Spleen (tissue), 11 donors: ENCODE measurements around the gene NTRK2. TPM values are rescaled to one million over a fixed set of nuclear protein-coding genes. Genes with fewer than 3 reads are reported as not detected.

Experiments used
- DNase-seq: peaks from one replicate; pipeline ENCODE4 v3.0.0-alpha.2; 2020
- H3K27ac ChIP-seq, 8 donors: fragments of 200-600 bp; sonication (generic) in 7 of 8; 1 replicate in 4 of 8; 2 replicates in 4 of 8; pipeline versions ENCODE4 v1.5.0 to v1.8.0; 2016 to 2021; ENCODE audit warnings: inconsistent platforms in 4 of 8, mild to moderate bottlenecking in 4 of 8, moderate library complexity in 1 of 8
- H3K27me3 ChIP-seq, 7 donors: fragments of 200-600 bp; sonication (generic) in 6 of 7; replicated peaks in 1 of 7; 1 replicate in 4 of 7; 2 replicates in 3 of 7; pipeline versions ENCODE4 v1.5.0 to v1.8.0; 2016 to 2021; ENCODE audit warnings: inconsistent platforms in 3 of 7, mild to moderate bottlenecking in 1 of 7
- H3K36me3 ChIP-seq, 6 donors: fragments of 200-600 bp; sonication (generic) in 5 of 6; 1 replicate in 4 of 6; 2 replicates in 2 of 6; pipeline versions ENCODE4 v1.5.0 to v1.8.0; 2016 to 2021; ENCODE audit warnings: inconsistent platforms in 2 of 6
- H3K4me1 ChIP-seq, 6 donors: fragments of 200-600 bp; sonication (generic) in 5 of 6; 1 replicate in 3 of 6; 2 replicates in 3 of 6; pipeline versions ENCODE4 v1.5.0 to v1.8.0; 2016 to 2021; ENCODE audit warnings: inconsistent platforms in 3 of 6
- H3K4me3 ChIP-seq, 8 donors: fragments of 200-600 bp; sonication (generic) in 7 of 8; 1 replicate in 4 of 8; 2 replicates in 4 of 8; pipeline versions ENCODE4 v1.5.0 to v1.8.0; 2016 to 2021; ENCODE audit warnings: inconsistent platforms in 4 of 8, mild to moderate bottlenecking in 4 of 8, moderate library complexity in 2 of 8
- H3K9me3 ChIP-seq, 8 donors: fragments of 200-600 bp; sonication (generic) in 7 of 8; 1 replicate in 4 of 8; 2 replicates in 4 of 8; pipeline versions ENCODE4 v1.5.0 to v1.8.0; 2016 to 2021; ENCODE audit warnings: inconsistent platforms in 4 of 8
- POLR2A ChIP-seq, 3 donors: fragments of 450-650 bp; IDR thresholded peaks; one replicate each; pipeline ENCODE4 v1.5.1; 2017; ENCODE audit warnings: antibody characterized with exemption in 3 of 3, mild to moderate bottlenecking in 1 of 3
- POLR2AphosphoS5 ChIP-seq, 3 donors: sonication (generic); formaldehyde crosslinking; IDR thresholded peaks; one replicate each; pipeline ENCODE4 v1.5.1; 2017; ENCODE audit warnings: antibody characterized with exemption in 3 of 3
- WGBS, 5 donors: extraction: QIAGEN DNeasy Blood & Tissue Kit in 3 of 5; methylation state at CpG; one replicate each; pipeline versions ENCODE4 v1.1.5 to v1.1.7; 2013 to 2018; 5-methylcytosine and 5-hydroxymethylcytosine counted together
- intact Hi-C: fragments of 100-400 bp; cut with DNase I; formaldehyde crosslinking; loops from one replicate; pipeline ENCODE4 v1.15.0; 2023; ENCODE audit warnings: low total_unique reads
- polyA plus RNA-seq, 3 donors: library from polyadenylated mRNA; stranded (reverse); fragments of 200-250 nt; gene quantifications; one replicate each; pipeline ENCODE4 v1.2.1, GENCODE V29; 2013
- total RNA-seq, 7 donors: library from RNA; depleted of rRNA in 3 of 7; stranded (reverse); fragments of >200 nt in 3 of 7; fragmentation: NEBNext Ultra II Directional in 4 of 7; extraction: Animal tissue kit (Norgen Biotek cat#: 25700) in 4 of 7; gene quantifications; one replicate each; pipeline versions ENCODE4 v1.1.0 to v1.2.1, GENCODE V29; 2016 to 2021
- TF ChIP-seq, protein P1 (sequence below), 11 experiments: fragments of 200-600 bp in 7 of 11; fragments of 450-650 bp in 4 of 11; sonication (generic) in 4 of 11; IDR thresholded peaks in 8 of 11; conservative IDR thresholded peaks in 3 of 11; 1 replicate in 7 of 11; 2 replicates in 4 of 11; pipeline versions ENCODE4 v1.4.0 to v1.8.0; 2016 to 2021; ENCODE audit warnings: antibody characterized with exemption in 11 of 11, inconsistent platforms in 4 of 11, mild to moderate bottlenecking in 1 of 11
- donor health status: healthy with polysubstance abuse.
- donor health status: DM: no; HTN: no; CAD: no; lungs with moderate emphysema.
- donor health status: DM: no; HTN: no; CAD: no.
- donor health status: Bipolar disorder and iron deficiency.
- donor health status: healthy.
- donor health status: DM: no; HTN: no; CAD: no.
- donor health status: DM: yes; HTN: yes; CAD: no.

The NTRK2 gene
- total and polyA plus RNA-seq, 10 donors, result 0.63 to 22.7 (median 8.9) TPM

- no peak overlapping the region for H3K4me3 ChIP-seq
- intact Hi-C loops, result no loop called here
- no peaks in the 10 kb centered on the region for H3K9me3 ChIP-seq
- no peak for TF ChIP-seq POLR2AphosphoS5 (IDR thresholded peaks at IDR 0.05)
- TF ChIP-seq, protein P1, sequence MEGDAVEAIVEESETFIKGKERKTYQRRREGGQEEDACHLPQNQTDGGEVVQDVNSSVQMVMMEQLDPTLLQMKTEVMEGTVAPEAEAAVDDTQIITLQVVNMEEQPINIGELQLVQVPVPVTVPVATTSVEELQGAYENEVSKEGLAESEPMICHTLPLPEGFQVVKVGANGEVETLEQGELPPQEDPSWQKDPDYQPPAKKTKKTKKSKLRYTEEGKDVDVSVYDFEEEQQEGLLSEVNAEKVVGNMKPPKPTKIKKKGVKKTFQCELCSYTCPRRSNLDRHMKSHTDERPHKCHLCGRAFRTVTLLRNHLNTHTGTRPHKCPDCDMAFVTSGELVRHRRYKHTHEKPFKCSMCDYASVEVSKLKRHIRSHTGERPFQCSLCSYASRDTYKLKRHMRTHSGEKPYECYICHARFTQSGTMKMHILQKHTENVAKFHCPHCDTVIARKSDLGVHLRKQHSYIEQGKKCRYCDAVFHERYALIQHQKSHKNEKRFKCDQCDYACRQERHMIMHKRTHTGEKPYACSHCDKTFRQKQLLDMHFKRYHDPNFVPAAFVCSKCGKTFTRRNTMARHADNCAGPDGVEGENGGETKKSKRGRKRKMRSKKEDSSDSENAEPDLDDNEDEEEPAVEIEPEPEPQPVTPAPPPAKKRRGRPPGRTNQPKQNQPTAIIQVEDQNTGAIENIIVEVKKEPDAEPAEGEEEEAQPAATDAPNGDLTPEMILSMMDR (IDR thresholded peaks at IDR 0.05 in 8 of 11, conservative IDR thresholded peaks at IDR 0.05 in 3 of 11), result no peak
- TF ChIP-seq POLR2A (IDR thresholded peaks at IDR 0.05), result no peak
- H3K36me3 ChIP-seq, result no peaks in the 10 kb centered on the region
- H3K4me1 ChIP-seq, result no peaks in the 10 kb centered on the region
- DNase-seq, result no peak
- WGBS, 5 donors, result 56 to 66% (median 58%) methylated on average over 3 of the region's 3 CpGs
- H3K27me3 ChIP-seq, result no peaks in the 10 kb centered on the region
- H3K27ac ChIP-seq, result no peak overlapping the region
These were observed 347.0 kb downstream of the NTRK2 start for GRCh38 chr9:85016384-85017006.

DNA sequence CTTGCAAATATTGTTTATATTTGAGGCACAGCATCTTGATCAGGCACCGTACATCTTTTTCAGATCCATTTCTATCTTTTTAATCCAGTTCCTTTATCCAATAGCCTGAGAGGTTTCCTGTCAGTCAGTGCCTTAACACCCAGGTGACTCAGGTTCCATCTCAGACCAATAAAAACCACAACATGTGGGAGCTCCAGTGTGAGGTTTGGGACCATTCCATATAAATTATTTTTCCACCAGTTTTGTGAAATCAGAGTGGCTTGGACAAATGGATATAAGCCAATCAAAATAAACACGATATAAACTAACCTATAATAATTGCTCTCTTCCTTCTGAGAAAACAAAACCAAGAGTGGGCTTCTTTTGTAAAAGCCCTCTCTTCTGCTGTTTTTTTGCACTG, 351.3 kb downstream of the NTRK2 start:
- Histone ChIP-seq H3K27ac (no peak overlapping the region), H3K4me3 (no peak overlapping the region), H3K27me3 (no peaks in the 10 kb centered on the region), H3K4me1 (no peaks in the 10 kb centered on the region), H3K36me3 (no peaks in the 10 kb centered on the region), H3K9me3 (no peaks in the 10 kb centered on the region)
- WGBS, 5 donors, result 86 to 94% (median 90%) methylated on average over 2 of the region's 2 CpGs
- intact Hi-C loops, result no loop called here
- TF ChIP-seq POLR2AphosphoS5 (IDR thresholded peaks at IDR 0.05) (no peak), POLR2A (IDR thresholded peaks at IDR 0.05) (no peak)
- TF ChIP-seq, protein P1 (IDR thresholded peaks at IDR 0.05 in 8 of 11, conservative IDR thresholded peaks at IDR 0.05 in 3 of 11), result no peak
- DNase-seq, result no peak

- WGBS, 5 donors, result 79 to 91% (median 86%) methylated on average over 4 of the region's 4 CpGs
These were observed 352.2 kb downstream of the NTRK2 start for GRCh38 chr9:85021686-85022085.

DNA sequence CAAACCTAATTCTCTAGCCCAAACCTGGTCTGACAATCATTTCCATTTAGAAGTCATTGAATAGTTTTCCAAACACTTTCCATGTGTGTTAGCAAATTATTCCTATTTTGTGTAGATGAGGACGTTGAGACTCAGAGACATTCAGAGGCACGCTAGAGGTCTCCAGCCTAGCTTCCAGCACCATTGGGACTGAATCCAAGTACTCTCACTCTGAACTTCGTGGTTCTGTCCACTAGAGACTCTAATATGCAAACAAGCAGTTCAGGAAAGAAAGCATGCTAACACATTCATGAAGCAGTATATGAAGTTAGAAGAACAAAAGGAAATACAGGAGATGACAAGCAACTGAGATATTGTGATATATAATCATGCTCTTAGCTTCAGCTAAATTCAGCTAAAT, 354.8 kb downstream of the NTRK2 start:
- no peak overlapping the region for H3K27ac ChIP-seq
- no peak for DNase-seq
- intact Hi-C loops, result no loop called here
- H3K36me3 ChIP-seq, result no peaks in the 10 kb centered on the region
- no peaks in the 10 kb centered on the region for H3K4me1 ChIP-seq
- TF ChIP-seq, protein P1 (IDR thresholded peaks at IDR 0.05 in 8 of 11, conservative IDR thresholded peaks at IDR 0.05 in 3 of 11), result no peak
- no peak for TF ChIP-seq POLR2A (IDR thresholded peaks at IDR 0.05)
- no peak for TF ChIP-seq POLR2AphosphoS5 (IDR thresholded peaks at IDR 0.05)
- WGBS, 5 donors, result 42 to 57% (median 54%) methylated on average over 3 of the region's 3 CpGs
- no peaks in the 10 kb centered on the region for H3K27me3 ChIP-seq
- no peak overlapping the region for H3K4me3 ChIP-seq
- no peaks in the 10 kb centered on the region for H3K9me3 ChIP-seq

More at GRCh38 chr9:85021686-85022085, 352.2 kb downstream of the NTRK2 start:
- no peaks in the 10 kb centered on the region for H3K4me1 ChIP-seq
- intact Hi-C loops, result no loop called here
- no peaks in the 10 kb centered on the region for H3K27me3 ChIP-seq
- no peak overlapping the region for H3K4me3 ChIP-seq
- no peak for DNase-seq
- no peak for TF ChIP-seq POLR2A (IDR thresholded peaks at IDR 0.05)
- TF ChIP-seq, protein P1 (IDR thresholded peaks at IDR 0.05 in 8 of 11, conservative IDR thresholded peaks at IDR 0.05 in 3 of 11), result no peak
- no peak for TF ChIP-seq POLR2AphosphoS5 (IDR thresholded peaks at IDR 0.05)
- H3K27ac ChIP-seq, result no peak overlapping the region
- H3K9me3 ChIP-seq, result no peaks in the 10 kb centered on the region
- H3K36me3 ChIP-seq, result no peaks in the 10 kb centered on the region
